HL-60/S4 (cell line): ENCODE measurements around the gene ADGRB2.

Experiments used
- in situ Hi-C: fragments of 300-500 bp; cut with MboI; formaldehyde crosslinking; loops from 2 replicates; pipeline ENCODE4 v1.14.3; 2022; ENCODE audit warnings: low sequenced_read_pairs

Gene ADGRB2

DNA sequence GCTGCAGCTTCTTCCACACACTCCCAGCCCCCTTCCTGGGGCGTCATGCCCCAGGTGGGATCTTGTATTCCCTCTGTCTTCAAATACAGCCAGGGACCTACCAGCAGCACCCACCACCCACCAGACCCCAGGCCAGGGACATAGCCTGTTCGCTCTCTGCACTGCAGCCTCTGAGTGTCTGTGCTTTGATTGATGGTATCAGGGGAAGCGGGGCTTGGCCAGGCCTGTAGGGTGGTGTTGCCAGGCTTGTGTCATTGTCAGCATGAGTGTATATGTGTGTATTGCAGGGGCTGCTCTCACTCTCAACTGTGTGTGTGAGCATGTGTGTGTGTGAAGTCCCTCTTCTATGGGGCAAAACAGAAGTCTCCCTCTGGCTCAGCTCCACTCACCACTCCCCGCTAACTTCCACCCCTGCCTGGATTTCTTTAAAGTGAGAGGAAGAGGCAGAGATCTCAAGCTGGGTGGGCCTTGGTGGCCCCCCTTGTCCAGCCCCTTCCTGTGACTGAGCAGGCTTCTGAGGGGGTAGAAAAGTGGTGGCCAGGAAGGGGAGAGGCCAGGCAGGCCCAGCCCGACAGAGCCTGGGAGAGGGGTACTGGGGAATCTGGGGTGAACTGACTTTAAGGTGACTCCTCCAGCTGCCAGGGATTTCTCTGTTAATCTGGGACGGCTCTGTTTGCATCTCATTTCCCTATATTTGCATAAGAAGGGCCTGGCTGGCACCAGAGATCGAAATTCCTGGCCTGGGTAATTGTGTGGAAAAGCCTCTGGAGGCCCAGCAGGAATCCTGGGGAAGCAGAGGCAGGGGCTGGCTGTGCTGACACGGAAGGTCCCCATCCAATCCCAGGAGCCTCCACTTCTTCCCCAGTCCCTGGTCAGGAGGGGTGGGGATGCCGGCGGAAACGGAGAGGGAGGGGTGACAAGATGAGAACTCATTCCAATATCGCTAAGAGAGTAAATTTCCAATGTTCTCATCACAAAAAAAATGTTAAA is 18.6 kb upstream of the ADGRB2 start:
- in situ Hi-C loops, result no loop called here

DNA sequence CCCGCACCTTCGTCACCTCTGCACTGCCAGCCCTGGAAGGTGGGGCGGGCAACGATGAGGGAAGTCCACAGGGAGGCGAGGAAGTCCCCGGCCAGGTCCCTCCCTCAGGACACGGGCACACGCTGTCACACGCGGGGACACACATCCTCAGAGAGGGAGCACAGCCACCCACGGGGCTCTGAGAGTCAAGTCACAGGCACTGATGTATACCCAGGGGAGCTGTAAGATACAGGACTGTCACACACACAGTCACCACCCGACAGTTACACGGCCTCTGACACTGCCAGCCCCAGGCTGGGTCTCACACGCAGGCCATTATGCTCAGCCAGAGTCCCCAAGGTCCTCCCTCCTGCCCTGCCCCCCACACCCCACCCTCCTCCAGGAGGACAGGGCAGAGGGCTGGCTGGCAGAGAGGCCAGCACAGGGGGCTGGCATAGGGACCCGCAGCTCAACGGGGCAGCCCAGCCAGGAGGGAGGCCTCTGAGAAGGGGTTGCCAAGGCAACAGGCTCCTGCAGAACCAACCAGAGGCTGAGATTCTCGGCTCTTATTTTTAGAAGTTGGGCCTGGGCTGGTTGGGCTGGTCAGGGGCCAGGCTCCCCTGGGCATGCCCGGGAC is 17.7 kb upstream of the ADGRB2 start:
- in situ Hi-C loops, result no loop called here

DNA sequence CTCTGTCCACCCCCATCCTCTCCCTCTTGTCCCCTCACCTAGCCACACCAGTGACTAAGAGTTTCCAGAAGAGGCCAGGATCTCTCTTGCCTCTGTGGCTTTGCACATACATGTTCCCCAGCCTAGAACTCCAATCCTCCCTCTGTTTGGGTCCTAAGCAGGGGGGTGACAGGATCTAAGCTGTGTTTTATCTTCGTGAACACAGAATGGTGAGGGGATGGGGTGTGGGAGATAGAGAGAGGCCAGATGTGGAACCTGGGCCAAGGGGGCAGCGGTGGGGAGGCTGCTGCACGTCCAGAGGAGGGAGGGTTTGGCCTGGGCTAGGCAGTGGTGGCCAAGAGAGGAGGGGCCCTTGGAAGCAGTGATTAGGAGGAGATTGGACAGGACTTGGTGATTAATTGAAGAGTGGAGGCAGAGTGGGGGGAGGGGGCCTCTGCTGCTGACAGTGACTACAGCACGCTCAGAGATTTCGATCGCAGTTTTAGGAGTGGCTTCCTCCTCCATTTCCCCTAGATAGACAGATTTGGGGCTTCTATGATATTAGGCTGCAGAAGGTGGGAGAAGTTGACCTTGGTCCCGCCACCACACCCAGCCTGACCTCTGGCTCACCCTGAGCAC is 17.1 kb upstream of the ADGRB2 start:
- in situ Hi-C loops, result no loop called here

DNA sequence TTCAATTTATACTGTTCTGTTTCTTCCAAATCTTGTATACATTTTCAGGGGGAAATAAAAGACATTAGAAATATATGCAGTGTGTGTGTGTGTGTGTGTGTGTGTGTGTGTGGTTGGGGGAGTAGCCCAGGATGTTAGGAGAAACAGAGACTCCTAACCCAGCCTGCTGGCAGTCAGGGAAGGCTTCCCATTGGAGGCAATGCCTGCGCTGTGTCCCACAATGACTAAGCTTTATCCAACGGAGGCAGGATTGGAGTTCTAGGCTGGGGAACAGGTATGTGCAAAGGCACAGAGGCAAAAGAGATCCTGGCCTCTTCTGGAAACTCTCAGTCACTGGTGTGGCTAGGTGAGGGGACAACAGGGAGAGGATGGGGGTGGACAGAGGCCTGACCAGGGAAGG is 16.5 kb upstream of the ADGRB2 start:
- in situ Hi-C loops, result no loop called here

DNA sequence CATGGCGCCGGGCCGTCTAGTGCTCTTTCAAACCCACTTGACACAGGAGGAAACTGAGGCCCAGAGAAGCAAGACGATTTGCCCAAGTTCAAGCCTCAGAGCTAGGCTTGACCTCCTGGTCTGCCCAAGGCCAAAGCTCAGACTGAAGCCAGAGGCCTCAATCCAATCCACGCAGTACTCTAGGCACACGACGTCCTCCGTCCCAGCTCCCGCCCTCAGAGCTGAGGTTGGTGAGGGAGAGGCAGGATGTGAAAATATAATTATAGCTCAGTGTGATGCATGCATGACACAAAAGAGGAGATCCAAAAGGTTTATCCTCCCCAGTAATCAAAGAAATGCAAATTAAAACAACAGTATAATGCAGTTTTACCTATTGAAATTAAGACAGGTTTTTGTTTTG is 15.5 kb upstream of the ADGRB2 start:
- in situ Hi-C loops, result no loop called here

DNA sequence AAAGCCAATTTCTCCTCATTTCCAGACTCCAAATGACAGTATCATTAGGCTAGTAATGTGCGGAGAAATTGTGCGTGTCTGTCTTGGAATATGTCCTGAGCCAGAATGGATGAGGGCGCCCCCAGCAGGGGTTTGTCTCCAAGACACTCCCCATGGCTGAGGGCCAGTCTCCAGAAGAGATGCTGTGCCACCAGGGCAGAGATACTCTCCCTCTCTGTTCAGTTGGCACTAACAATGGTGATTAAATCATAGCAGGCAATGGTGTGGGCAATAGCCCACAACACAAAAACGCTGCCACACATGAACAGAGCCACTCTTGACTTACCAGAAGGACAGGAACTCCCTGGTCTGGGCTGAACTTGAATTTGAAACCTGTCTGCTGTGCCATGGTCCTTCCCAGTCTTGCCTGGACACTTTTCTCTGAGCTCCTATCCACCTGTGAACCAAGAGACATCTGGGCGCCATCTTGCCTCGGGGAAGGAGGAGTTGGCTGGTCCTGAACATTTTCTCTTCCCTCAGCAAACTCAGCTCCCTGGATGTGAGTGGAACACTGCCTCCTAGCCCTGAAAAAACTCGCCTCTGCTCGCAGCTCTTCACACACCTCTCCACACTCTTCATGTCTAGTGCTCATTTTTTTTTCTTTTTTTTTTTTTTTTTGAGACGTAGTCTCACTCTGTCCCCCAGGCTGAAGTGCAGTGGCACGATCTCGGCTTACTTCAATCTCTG is 14.8 kb upstream of the ADGRB2 start:
- in situ Hi-C loops, result no loop called here

DNA sequence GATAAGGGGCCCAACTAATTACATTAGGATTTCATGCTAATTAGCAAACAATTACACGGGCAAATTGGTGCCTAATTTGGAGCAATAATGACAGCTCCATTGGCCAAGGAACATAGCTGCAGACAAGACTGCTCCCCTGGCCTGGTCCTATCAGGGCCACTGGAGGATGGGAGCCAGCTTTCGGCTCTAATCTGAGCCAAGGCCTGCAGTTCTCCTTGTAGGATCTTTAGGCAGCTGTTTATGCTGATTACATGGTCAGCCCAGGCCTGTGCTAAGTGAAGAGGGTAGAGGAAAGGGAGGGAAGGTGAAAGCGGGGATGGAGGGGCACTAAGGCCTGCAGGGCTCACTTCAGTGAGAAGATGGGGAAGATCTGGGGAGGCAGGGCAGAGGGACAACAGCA is 12.4 kb upstream of the ADGRB2 start:
- in situ Hi-C loops, result no loop called here

DNA sequence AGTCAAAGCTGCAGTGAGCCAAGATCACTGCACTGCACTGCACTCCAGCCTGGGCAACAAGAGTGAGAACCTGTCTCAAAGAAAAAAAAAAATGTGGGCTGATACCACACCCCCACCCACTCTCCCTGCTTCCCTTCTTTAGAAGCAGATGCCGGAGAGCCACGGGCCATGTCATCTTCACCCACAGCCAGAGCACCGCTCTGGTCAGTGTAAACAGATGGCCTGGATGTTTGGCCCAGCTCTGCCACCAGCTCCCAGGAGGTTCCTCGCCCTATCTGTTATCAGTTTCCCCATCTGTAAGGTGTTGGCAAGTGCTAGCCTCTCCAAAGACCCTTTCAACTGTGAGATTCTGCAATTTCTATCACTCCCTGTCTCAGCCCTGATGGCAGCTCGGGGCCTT is 11.9 kb upstream of the ADGRB2 start:
- in situ Hi-C loops, result no loop called here

- in situ Hi-C loops, result no loop called here
These were observed 11.3 kb upstream of the ADGRB2 start for GRCh38 chr1:31775210-31775999.

DNA sequence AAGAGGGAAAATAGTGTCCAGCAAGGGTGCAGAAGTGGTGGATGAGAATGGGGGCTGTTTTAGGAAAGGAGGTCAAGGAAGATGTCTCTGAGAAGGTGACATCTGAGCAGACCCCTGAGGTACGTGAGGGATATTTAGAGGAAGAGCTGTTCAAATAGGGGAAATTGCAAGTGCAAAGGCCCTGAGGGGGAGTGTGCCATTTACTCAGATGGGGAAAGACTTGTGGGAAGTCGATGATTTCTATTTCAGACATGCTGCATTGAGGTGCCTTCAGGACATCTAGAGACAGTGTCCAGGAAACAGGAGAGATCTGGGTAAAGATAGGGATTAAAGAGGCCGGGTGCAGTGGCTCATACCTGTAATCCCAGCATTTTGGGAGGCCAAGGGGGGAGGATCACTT is 10.4 kb upstream of the ADGRB2 start:
- in situ Hi-C loops, result no loop called here

GRCh38 chr1:31773861-31774260 is 9.7 kb upstream of the ADGRB2 start:
- in situ Hi-C loops, result no loop called here

DNA sequence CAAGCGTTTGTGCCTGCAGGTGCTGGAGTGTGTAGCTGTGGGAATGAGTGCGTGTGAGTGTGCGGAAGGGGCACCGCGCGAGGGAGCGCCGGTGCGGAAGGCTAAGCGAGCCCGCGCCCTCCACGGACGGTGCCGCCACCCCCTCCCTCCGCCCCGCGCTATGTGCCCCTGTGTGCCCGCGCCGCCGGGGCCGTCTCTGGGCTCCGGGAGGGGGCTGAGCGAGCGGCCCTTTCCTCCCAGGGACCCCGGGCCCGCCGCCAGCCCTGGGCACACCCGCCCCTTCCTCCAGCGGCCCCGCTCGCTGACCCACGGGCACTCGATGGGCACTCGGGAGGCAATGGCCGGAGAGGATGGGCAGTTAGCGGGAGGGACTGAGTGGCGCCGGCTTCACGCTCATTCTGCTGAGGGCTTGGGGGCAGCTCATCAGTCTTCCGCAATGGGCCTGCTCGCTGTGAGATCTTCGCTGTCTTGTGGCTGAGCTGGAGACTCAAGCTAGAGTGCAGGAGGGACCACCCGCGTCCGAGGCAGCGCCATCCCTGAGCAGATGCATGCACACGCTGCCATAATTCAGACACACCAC is 8.6 kb upstream of the ADGRB2 start:
- in situ Hi-C loops, result no loop called here

DNA sequence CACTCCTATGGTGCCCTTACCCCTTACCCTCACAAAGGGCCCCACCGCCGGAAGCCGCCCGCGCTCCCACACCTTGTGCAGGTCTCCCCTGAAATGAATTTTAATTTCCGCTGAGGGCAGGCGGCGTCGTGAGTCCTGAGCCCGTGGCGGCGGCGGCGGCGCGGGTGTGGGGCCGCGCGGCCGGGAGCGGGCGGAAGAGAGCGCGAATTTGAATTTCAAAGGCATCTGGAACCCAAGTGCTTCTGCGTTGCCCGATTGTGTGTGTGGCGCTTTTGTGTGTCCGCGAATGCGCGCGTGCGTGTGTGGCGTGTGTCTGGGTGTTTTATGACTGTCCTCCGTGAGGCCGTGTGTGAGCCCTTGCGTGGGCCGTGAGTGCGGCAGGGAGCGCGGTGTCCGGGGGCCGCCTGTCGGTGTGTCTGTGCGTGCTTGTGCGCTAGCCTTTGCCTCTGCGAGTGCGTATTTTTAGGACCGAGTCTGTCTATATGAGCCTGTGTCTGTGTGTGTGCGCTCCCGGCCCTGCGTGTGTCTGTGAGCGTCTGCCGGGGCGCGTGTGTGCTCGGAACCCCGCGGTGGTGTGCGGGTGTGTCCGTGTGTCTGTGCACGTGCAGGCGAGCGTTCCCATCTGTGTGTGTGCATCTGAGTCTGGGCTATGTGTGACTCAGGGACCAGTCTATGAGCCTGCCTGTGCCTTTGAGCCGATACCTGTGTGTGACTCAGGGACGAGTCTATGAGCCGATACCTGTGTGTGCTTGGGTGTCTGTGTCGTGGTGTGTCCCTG is 7.9 kb upstream of the ADGRB2 start:
- in situ Hi-C loops, result no loop called here

DNA sequence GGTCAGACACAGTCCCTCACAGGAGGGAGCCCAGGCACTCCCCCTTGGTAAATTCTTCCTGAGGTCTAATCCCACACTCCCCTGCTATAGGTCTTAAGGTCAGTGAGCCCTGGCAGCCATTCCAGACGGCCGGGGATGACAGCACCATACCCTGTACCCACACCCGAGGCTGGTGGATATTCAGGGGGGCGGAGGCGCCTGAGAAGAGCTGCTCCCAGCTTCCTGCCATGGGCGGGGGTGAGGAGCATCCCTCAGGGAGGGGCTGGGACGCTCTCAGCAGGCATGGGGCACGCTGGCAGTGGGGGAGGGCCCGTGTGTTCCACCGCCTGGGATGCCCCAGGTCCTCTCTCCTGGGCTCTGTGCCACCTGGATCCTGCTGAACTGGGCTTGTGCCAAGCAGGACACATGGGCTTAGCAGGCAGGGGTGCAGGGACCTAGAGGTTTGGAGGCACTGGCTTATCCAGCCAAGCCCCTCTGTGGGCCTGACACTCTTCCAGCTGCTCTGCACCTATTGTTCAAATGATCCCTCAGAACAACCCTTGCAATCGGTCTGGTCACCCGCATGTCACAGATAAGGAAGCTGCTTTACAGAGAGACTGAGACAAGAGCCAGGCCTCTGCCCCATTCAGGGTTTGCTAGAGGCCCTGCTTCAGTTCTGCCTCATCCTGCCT is 5.7 kb upstream of the ADGRB2 start:
- in situ Hi-C loops, result no loop called here

- in situ Hi-C loops, result no loop called here
These were observed 5.0 kb upstream of the ADGRB2 start for GRCh38 chr1:31768939-31769704.

DNA sequence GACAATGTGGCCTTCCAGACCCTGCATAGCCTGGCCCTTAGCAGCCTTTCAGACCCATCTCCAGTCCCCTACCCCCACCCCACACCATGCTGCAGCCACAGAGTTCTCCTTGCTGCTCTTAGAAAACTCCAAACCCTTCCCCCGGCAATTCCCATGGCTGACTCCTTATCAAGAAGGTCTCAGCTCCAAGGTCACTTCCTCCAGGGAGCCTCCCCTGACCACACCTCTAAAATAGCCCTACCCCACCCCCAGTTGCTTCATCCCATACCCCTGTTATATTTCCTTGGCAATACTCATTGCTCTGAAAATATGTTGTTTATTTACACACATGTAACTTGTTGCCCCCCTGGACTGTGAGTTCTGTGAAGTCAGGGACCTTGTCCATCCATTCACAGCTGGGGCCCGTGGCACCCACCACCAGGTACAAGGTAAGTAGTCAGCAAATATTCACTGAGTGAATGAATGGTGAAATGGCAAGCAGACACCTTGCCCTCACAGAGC is 4.3 kb upstream of the ADGRB2 start:
- in situ Hi-C loops, result no loop called here

DNA sequence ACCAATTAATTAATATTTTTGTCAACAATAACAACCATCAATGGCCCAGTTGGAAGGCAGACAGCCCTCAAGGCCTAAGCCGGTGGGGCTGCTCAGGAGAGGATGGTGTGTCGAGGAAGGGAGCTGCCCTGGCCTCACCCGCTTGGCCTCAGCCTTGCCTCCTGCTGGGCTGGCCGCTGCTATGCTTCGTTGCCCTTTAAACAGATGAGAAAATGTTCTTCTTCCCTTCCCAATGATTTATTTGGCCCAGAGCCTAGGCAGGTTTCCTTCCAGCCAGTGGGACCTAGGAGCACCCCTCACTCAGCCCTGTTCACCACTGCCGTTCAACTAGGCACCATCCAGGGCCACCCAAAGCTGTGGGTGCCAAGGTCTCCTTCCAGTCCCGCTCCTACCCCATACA is 3.1 kb upstream of the ADGRB2 start:
- in situ Hi-C loops, result no loop called here

GRCh38 chr1:31765516-31765915 is 1.4 kb upstream of the ADGRB2 start:
- in situ Hi-C loops, result no loop called here
